ENCODE data around the gene TTC34. TPM values are rescaled to one million over a fixed set of nuclear protein-coding genes. Genes with fewer than 3 reads are reported as not detected.
A peak's percentile ranks its signal among the peaks of the same experiment; 100 is the strongest.

Gene TTC34
- total RNA-seq, 1 donor: 0.36 TPM

GRCh38 chr1:2821373-2821955 is 20.0 kb upstream of the TTC34 start:
- Histone ChIP-seq H3K9me3 (ENCODE audit: low read depth, low read length) (no peaks in the 10 kb centered on the region), H3K27me3 (ENCODE audit: insufficient read depth, low read length) (no peaks in the 10 kb centered on the region), H3K36me3 (ENCODE audit: insufficient read depth, low read length) (no peaks in the 10 kb centered on the region), H3K27ac (ENCODE audit: low read depth, low read length) (no peak overlapping the region), H3K4me2 (ENCODE audit: insufficient read depth, low read length) (no peak overlapping the region), H3K4me3 (ENCODE audit: insufficient read depth, low read length) (no peak overlapping the region), H3K79me2 (ENCODE audit: insufficient read depth, low read length) (no peaks in the 10 kb centered on the region), H2AFZ (ENCODE audit: low read length) (no peak overlapping the region), H3K4me1 (ENCODE audit: insufficient read depth, low read length) (no peaks in the 10 kb centered on the region), H4K20me1 (ENCODE audit: insufficient read depth, low read length) (no peaks in the 10 kb centered on the region)
- TF ChIP-seq CTCF (IDR thresholded peaks at IDR 0.05; ENCODE audit: extremely low read depth, low read depth, low read length): no peak
- peak; percentile 56 for DNase-seq (ENCODE audit: insufficient read length, low spot score, missing footprints)

- H3K27ac ChIP-seq (ENCODE audit: low read depth, low read length): no peak overlapping the region
- no peaks in the 10 kb centered on the region for H4K20me1 ChIP-seq (ENCODE audit: insufficient read depth, low read length)
- H3K4me2 ChIP-seq (ENCODE audit: insufficient read depth, low read length): no peak overlapping the region
- no peak overlapping the region for H2AFZ ChIP-seq (ENCODE audit: low read length)
- no peaks in the 10 kb centered on the region for H3K79me2 ChIP-seq (ENCODE audit: insufficient read depth, low read length)
- H3K9me3 ChIP-seq (ENCODE audit: low read depth, low read length): no peaks in the 10 kb centered on the region
- no peaks in the 10 kb centered on the region for H3K27me3 ChIP-seq (ENCODE audit: insufficient read depth, low read length)
- TF ChIP-seq CTCF (IDR thresholded peaks at IDR 0.05; ENCODE audit: extremely low read depth, low read depth, low read length): no peak
- no peak overlapping the region for H3K4me3 ChIP-seq (ENCODE audit: insufficient read depth, low read length)
- peak; percentile 71 for DNase-seq (ENCODE audit: insufficient read length, low spot score, missing footprints)
- no peaks in the 10 kb centered on the region for H3K4me1 ChIP-seq (ENCODE audit: insufficient read depth, low read length)
- no peaks in the 10 kb centered on the region for H3K36me3 ChIP-seq (ENCODE audit: insufficient read depth, low read length)
Observed at GRCh38 chr1:2820731-2821372, 19.4 kb upstream of the TTC34 start.

- H3K4me3 ChIP-seq (ENCODE audit: insufficient read depth, low read length): no peak overlapping the region
- H4K20me1 ChIP-seq (ENCODE audit: insufficient read depth, low read length): no peaks in the 10 kb centered on the region
- H3K4me1 ChIP-seq (ENCODE audit: insufficient read depth, low read length): no peaks in the 10 kb centered on the region
- TF ChIP-seq CTCF (IDR thresholded peaks at IDR 0.05; ENCODE audit: extremely low read depth, low read depth, low read length): no peak
- no peaks in the 10 kb centered on the region for H3K27me3 ChIP-seq (ENCODE audit: insufficient read depth, low read length)
- H3K79me2 ChIP-seq (ENCODE audit: insufficient read depth, low read length): no peaks in the 10 kb centered on the region
- no peak overlapping the region for H3K27ac ChIP-seq (ENCODE audit: low read depth, low read length)
- H2AFZ ChIP-seq (ENCODE audit: low read length): no peak overlapping the region
- no peaks in the 10 kb centered on the region for H3K36me3 ChIP-seq (ENCODE audit: insufficient read depth, low read length)
- no peaks in the 10 kb centered on the region for H3K9me3 ChIP-seq (ENCODE audit: low read depth, low read length)
- peak; percentile 49 for DNase-seq (ENCODE audit: insufficient read length, low spot score, missing footprints)
- no peak overlapping the region for H3K4me2 ChIP-seq (ENCODE audit: insufficient read depth, low read length)
Observed at GRCh38 chr1:2819831-2820730, 18.6 kb upstream of the TTC34 start.

GRCh38 chr1:2819429-2819828 is 17.9 kb upstream of the TTC34 start:
- Histone ChIP-seq H3K4me2 (ENCODE audit: insufficient read depth, low read length) (no peak overlapping the region), H3K27me3 (ENCODE audit: insufficient read depth, low read length) (no peaks in the 10 kb centered on the region), H2AFZ (ENCODE audit: low read length) (no peak overlapping the region), H3K79me2 (ENCODE audit: insufficient read depth, low read length) (no peaks in the 10 kb centered on the region), H4K20me1 (ENCODE audit: insufficient read depth, low read length) (no peaks in the 10 kb centered on the region), H3K36me3 (ENCODE audit: insufficient read depth, low read length) (no peaks in the 10 kb centered on the region), H3K27ac (ENCODE audit: low read depth, low read length) (no peak overlapping the region), H3K4me1 (ENCODE audit: insufficient read depth, low read length) (no peaks in the 10 kb centered on the region), H3K4me3 (ENCODE audit: insufficient read depth, low read length) (no peak overlapping the region), H3K9me3 (ENCODE audit: low read depth, low read length) (no peaks in the 10 kb centered on the region)
- TF ChIP-seq CTCF (IDR thresholded peaks at IDR 0.05; ENCODE audit: extremely low read depth, low read depth, low read length): no peak
- peak; percentile 66 for DNase-seq (ENCODE audit: insufficient read length, low spot score, missing footprints)

All from osteoblast (primary cell).